ENCODE measurements around the gene EXT2.

EXT2 gene

DNA sequence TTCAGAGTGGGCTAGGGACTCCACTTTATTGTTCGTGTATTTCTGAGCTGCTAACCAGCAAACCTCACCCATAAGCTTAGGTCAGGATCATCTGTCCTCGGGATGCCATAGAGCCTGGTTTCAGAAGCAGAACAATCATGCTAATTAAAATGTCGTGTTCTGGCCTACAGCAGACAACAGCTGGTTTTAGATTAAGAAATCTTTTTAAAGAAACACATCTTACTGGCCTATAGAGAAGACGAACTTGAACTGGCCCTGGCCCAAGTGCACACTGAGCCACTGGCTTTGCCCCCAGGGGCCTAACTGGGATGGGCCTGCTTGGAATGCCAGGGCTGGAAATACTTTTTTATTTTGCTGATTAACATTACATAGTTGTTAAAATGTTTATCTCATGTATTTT, 151.2 kb downstream of the EXT2 start:
- Histone ChIP-seq H3K9ac (ENCODE audit: low read length) (no peak overlapping the region), H3K27me3 (replicated peaks; ENCODE audit: control insufficient read depth, insufficient read depth, low read length) (no peaks in the 10 kb centered on the region), H3K36me3 (ENCODE audit: control insufficient read depth, insufficient read depth, low read length, severe bottlenecking) (no peaks in the 10 kb centered on the region), H3K9me3 (ENCODE audit: control insufficient read depth, low read length) (no peaks in the 10 kb centered on the region), H3K4me3 (ENCODE audit: low read length) (no peak overlapping the region), H3K4me1 (ENCODE audit: control insufficient read depth, insufficient read depth, low read length) (peaks cover 57% of the 10 kb centered on the region)
- peak; percentile 90 for DNase-seq (ENCODE audit: low read depth)

DNA sequence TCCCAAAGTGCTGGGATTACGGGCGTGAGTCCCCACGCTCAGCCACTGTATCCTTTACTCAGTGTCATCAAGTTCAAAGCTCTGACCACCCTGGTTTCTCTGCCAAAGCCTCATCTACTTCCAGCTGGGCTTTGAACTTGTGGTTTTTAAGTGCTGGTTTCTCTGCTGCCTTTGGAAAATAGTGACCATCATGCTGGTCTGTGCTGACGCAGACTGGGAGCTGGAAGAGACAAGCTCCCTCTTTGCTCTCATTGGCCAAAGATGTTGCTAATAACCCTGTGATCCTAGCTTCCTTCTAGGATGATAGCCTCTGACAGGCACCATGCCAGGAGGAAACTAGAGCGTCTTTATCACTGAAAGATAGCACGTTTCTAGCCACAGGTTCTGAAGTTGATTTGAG, 152.0 kb downstream of the EXT2 start:
- H3K4me1 ChIP-seq (ENCODE audit: control insufficient read depth, insufficient read depth, low read length), result peaks cover 54% of the 10 kb centered on the region

DNA sequence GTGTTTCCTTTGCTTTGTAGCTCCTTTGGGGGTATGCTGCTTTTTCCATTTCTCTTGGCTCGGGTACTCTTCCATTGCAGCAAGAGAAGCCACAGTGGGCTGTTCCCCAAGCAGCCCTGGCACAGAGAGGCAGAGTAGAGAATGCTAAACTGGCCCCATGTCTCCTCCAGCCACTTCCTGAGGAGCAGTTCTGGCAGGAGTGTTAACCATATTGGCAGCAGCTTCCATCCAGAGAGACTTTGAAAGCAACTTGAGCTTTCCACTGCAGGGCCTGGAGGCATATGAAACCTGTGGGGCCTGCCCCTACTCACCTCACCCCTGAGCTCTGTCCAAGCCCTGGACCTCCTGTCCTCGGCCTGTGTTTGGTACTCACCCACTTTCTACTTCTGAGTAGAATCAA, 152.6 kb downstream of the EXT2 start:
- Histone ChIP-seq H3K36me3 (ENCODE audit: control insufficient read depth, insufficient read depth, low read length, severe bottlenecking) (no peaks in the 10 kb centered on the region), H3K9me3 (ENCODE audit: control insufficient read depth, low read length) (peaks cover 12% of the 10 kb centered on the region), H3K27me3 (replicated peaks; ENCODE audit: control insufficient read depth, insufficient read depth, low read length) (no peaks in the 10 kb centered on the region), H3K9ac (ENCODE audit: low read length) (no peak overlapping the region), H3K4me1 (ENCODE audit: control insufficient read depth, insufficient read depth, low read length) (peaks cover 48% of the 10 kb centered on the region), H3K4me3 (ENCODE audit: low read length) (no peak overlapping the region)
- DNase-seq (ENCODE audit: low read depth), result no peak

More for the DNA sequence above, 152.0 kb downstream of the EXT2 start:
- no peak for DNase-seq (ENCODE audit: low read depth)
- H3K4me3 ChIP-seq (ENCODE audit: low read length), result no peak overlapping the region
- no peak overlapping the region for H3K9ac ChIP-seq (ENCODE audit: low read length)
- no peaks in the 10 kb centered on the region for H3K27me3 ChIP-seq (replicated peaks; ENCODE audit: control insufficient read depth, insufficient read depth, low read length)
- H3K36me3 ChIP-seq (ENCODE audit: control insufficient read depth, insufficient read depth, low read length, severe bottlenecking), result no peaks in the 10 kb centered on the region
- H3K9me3 ChIP-seq (ENCODE audit: control insufficient read depth, low read length), result peaks cover 6% of the 10 kb centered on the region

DNA sequence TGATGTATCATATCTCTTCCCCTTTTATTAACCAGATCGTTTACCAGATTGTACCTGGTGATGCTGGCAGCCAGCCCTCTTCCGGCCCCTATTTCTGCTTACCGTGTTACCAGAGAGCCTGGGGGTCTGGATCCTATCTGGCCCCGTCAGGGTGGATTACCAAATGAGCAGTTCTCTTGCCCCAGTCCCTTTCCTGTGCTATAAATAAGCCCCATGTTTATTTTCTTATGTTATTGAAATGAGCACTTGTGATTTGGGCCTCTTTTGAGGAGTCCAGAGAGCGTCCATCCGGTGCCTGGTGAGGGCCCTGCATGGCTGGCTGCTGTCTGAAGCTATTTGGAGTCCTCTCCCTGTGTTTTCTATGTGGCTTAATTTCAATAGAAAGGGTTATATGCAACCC, 154.9 kb downstream of the EXT2 start:
- Histone ChIP-seq H3K9me3 (ENCODE audit: control insufficient read depth, low read length) (peaks cover 20% of the 10 kb centered on the region), H3K36me3 (ENCODE audit: control insufficient read depth, insufficient read depth, low read length, severe bottlenecking) (no peaks in the 10 kb centered on the region), H3K27me3 (replicated peaks; ENCODE audit: control insufficient read depth, insufficient read depth, low read length) (no peaks in the 10 kb centered on the region), H3K9ac (ENCODE audit: low read length) (no peak overlapping the region), H3K4me3 (ENCODE audit: low read length) (no peak overlapping the region), H3K4me1 (ENCODE audit: control insufficient read depth, insufficient read depth, low read length) (peaks cover 25% of the 10 kb centered on the region)
- no peak for DNase-seq (ENCODE audit: low read depth)

DNA sequence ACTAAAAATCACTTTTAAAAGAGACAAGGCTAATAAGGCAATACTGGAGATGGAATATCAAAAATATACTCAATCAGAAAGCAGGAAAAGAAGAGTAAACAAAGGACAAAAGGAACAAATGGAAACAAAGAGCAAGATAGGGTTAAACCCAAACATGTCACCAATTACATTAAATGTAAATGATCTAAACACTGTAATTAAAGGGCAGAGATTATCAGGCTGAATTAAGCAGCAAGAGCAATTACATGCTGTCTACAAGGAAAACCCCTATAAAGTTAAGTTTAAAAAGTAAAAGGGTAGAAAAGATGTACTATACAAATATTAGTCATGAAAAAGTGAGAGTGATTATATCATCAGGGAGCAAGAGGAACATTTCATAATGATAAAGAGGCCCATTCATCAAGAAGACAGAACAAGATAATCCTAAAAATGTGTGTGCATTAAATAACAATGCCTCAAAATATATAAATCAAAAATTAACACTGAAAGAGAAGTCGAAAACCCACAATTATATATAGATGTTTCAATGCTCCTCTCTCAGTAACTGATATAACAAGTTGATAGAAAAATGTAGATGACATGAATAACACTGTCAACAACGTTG, 157.6 kb downstream of the EXT2 start:
- H3K9me3 ChIP-seq (ENCODE audit: control insufficient read depth, low read length), result peaks cover 20% of the 10 kb centered on the region
- peaks cover 3% of the 10 kb centered on the region for H3K4me1 ChIP-seq (ENCODE audit: control insufficient read depth, insufficient read depth, low read length)
- no peak overlapping the region for H3K9ac ChIP-seq (ENCODE audit: low read length)
- peaks cover 2% of the 10 kb centered on the region for H3K27me3 ChIP-seq (replicated peaks; ENCODE audit: control insufficient read depth, insufficient read depth, low read length)
- no peaks in the 10 kb centered on the region for H3K36me3 ChIP-seq (ENCODE audit: control insufficient read depth, insufficient read depth, low read length, severe bottlenecking)
- no peak for DNase-seq (ENCODE audit: low read depth)
- H3K4me3 ChIP-seq (ENCODE audit: low read length), result peak overlapping the region; percentile 3

DNA sequence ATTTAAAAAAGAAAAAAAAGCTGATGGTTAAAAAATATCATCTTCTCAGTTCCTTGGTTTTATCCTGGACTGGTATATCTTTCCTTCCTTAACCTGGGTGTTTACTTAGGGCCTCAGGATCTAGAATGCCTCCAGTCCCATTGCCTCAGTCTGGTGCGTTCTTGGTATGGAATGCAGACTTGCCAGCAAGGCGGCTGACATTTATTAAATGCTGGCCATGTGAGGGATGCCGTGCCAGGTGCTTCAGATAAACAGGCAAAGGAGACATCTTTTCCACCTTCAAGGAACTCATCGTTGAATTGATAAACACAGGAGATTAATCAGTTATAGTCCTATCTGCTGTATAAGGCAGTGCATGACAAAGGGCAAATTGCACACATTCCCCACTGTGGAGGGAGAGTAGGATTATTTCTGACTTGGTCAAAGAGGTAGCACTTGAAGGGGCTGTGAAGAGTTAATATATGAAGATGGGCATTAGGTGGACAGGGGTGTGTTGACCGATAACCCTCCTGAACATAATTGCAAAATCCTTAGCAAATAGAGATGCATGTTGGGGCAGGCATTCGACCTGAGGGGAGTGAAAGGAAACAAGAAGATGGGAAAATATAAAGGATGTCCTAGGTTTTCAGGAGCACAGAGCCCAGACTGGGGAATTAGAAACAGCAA, 160.1 kb downstream of the EXT2 start:
- Histone ChIP-seq H3K9ac (ENCODE audit: low read length) (no peak overlapping the region), H3K4me1 (ENCODE audit: control insufficient read depth, insufficient read depth, low read length) (no peaks in the 10 kb centered on the region), H3K36me3 (ENCODE audit: control insufficient read depth, insufficient read depth, low read length, severe bottlenecking) (no peaks in the 10 kb centered on the region), H3K4me3 (ENCODE audit: low read length) (no peak overlapping the region), H3K27me3 (replicated peaks; ENCODE audit: control insufficient read depth, insufficient read depth, low read length) (peaks cover 2% of the 10 kb centered on the region), H3K9me3 (ENCODE audit: control insufficient read depth, low read length) (peaks cover 20% of the 10 kb centered on the region)
- no peak for DNase-seq (ENCODE audit: low read depth)

DNA sequence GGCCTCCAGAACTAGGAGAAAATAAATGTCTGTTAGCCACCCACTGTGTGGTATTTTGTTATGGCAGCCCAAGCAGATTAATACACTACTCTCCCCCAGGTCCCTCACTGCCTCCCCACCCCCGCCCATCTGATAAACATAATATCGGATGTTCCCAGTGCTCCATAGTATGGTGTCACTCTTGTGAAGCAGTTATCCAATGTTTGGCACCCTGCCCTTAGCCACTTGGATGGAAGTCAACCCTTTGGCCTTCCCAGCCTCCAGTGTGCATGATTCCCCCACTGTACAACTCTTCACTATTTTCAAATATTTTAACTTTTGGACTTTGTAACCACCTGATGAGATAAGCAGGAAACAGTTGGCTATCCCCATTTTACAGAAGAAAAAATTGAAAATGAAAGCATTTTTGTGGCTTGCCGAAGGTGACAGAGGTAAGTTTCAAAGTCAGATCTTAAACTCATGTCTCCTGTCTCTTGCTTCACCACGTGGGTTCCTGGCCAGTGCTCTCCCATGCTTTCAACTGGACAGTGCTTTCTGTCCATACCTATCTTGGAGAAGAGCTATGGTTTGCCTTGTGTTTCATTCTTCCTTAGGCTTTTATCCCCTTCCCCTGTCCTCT, 161.3 kb downstream of the EXT2 start:
- peaks cover 2% of the 10 kb centered on the region for H3K27me3 ChIP-seq (replicated peaks; ENCODE audit: control insufficient read depth, insufficient read depth, low read length)
- no peaks in the 10 kb centered on the region for H3K36me3 ChIP-seq (ENCODE audit: control insufficient read depth, insufficient read depth, low read length, severe bottlenecking)
- H3K9ac ChIP-seq (ENCODE audit: low read length), result no peak overlapping the region
- peaks cover 20% of the 10 kb centered on the region for H3K9me3 ChIP-seq (ENCODE audit: control insufficient read depth, low read length)
- no peak overlapping the region for H3K4me3 ChIP-seq (ENCODE audit: low read length)
- H3K4me1 ChIP-seq (ENCODE audit: control insufficient read depth, insufficient read depth, low read length), result no peaks in the 10 kb centered on the region
- DNase-seq (ENCODE audit: low read depth), result no peak

DNA sequence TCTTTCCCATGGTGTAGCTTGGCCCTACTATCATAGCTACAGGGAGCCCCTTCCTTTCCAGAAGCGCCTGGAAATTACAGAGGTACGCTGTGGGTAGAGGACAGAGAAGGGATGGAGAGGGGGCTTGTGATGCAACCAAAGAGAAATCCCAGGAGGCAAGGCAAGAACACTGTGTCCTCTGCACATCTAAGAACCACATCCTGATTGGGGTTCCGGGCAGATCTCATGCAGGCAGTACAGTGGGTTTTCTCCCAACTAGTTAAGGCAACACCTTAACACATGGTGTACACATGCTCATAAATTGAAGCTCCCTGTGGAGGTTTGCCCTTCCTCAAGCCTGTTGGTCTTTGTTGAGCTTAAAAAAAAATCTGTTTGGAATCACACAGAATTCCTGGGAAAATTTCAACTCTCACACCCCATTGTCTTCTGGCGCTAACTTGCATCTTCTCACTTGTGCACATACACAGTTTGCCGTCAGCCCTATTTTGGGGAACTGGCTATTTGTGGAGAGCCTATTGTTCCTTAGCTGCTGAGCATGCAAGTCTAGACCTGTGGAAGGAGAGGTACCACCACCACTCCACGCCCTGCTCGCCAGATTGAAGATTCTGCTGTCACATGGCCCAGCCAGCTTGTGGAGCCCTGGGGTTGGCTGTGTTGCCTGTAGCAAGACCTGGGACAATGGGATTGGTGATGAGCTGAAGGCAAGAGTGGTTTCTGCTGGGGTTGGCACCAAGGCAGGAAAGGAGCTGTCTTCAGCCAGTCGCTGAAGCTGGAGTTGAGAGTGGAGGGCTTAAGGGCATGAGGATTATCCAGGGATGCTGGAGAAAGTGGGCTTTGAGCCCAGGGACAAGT, 162.1 kb downstream of the EXT2 start:
- Histone ChIP-seq H3K27me3 (replicated peaks; ENCODE audit: control insufficient read depth, insufficient read depth, low read length) (peaks cover 2% of the 10 kb centered on the region), H3K4me1 (ENCODE audit: control insufficient read depth, insufficient read depth, low read length) (no peaks in the 10 kb centered on the region), H3K4me3 (ENCODE audit: low read length) (no peak overlapping the region), H3K9me3 (ENCODE audit: control insufficient read depth, low read length) (peaks cover 13% of the 10 kb centered on the region), H3K36me3 (ENCODE audit: control insufficient read depth, insufficient read depth, low read length, severe bottlenecking) (no peaks in the 10 kb centered on the region), H3K9ac (ENCODE audit: low read length) (no peak overlapping the region)
- no peak for DNase-seq (ENCODE audit: low read depth)

DNA sequence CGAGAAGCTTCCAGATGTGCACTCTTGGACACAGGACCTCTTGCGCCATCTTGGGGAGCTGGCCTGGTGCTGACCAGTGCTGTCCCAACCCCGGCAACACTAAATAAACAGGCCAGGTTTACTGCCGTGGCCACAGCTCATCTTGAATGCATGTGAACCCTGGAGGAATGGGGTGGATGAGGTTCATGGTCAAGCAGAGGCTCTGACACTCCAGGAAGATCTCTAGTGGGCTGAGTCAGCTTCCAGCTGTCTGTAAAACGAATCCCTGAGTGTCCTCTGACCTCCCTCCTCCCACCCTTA, 162.7 kb downstream of the EXT2 start:
- DNase-seq (ENCODE audit: low read depth), result peak; percentile 22
- peaks cover 8% of the 10 kb centered on the region for H3K9me3 ChIP-seq (ENCODE audit: control insufficient read depth, low read length)
- H3K27me3 ChIP-seq (replicated peaks; ENCODE audit: control insufficient read depth, insufficient read depth, low read length), result peaks cover 2% of the 10 kb centered on the region
- no peak overlapping the region for H3K4me3 ChIP-seq (ENCODE audit: low read length)
- no peaks in the 10 kb centered on the region for H3K4me1 ChIP-seq (ENCODE audit: control insufficient read depth, insufficient read depth, low read length)
- H3K9ac ChIP-seq (ENCODE audit: low read length), result no peak overlapping the region
- H3K36me3 ChIP-seq (ENCODE audit: control insufficient read depth, insufficient read depth, low read length, severe bottlenecking), result no peaks in the 10 kb centered on the region

DNA sequence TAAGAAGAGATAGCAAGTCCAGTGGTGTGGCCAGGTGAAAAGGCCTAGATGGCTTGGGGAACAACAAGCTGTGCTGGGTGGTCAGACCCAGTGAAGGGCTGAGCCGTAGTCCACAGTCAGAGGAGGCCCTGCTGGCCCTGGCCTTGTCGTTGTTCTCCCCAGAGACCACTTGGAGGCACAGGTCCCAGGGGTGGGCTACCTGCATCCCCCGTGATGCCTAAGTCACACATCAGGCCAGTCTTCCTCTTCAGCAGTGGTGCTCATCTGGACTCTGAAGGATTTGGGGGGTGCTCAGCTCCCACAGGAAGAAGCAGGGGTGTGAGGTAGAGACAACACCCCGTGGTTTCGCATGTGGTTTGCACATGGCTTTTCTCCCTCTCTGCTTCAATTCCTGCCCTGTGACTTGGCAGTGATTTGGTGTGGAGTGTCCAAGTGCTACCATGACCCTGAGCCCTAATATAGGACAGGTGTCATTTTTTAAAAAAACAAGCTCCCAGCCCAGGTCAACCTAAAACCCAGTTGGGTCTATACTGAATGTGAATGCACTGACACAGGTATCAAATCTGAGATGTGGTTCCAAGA, 163.5 kb downstream of the EXT2 start:
- Histone ChIP-seq H3K36me3 (ENCODE audit: control insufficient read depth, insufficient read depth, low read length, severe bottlenecking) (no peaks in the 10 kb centered on the region), H3K9ac (ENCODE audit: low read length) (no peak overlapping the region), H3K4me1 (ENCODE audit: control insufficient read depth, insufficient read depth, low read length) (no peaks in the 10 kb centered on the region), H3K4me3 (ENCODE audit: low read length) (no peak overlapping the region), H3K9me3 (ENCODE audit: control insufficient read depth, low read length) (no peaks in the 10 kb centered on the region), H3K27me3 (replicated peaks; ENCODE audit: control insufficient read depth, insufficient read depth, low read length) (peaks cover 2% of the 10 kb centered on the region)
- no peak for DNase-seq (ENCODE audit: low read depth)

DNA sequence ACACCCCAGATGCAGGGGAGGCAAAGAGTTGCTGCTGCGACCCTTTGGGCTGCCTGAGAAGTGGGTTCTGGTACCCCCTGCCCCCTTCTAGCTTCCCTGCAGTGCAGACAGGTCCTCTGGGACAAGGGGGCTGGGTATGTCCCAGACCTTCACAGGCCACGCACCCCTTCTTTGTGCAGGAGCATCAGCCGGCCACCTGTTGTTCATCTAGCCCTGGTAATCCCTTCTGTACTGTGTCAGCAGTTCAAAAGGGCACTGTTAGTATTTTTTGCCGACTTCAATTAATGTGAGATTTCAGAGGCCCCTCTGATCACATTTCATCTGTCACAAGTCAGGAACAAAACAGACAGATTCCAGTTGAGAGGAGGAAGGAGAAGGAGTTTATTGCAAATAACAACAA, 164.6 kb downstream of the EXT2 start:
- DNase-seq (ENCODE audit: low read depth), result no peak
- no peaks in the 10 kb centered on the region for H3K9me3 ChIP-seq (ENCODE audit: control insufficient read depth, low read length)
- H3K4me1 ChIP-seq (ENCODE audit: control insufficient read depth, insufficient read depth, low read length), result no peaks in the 10 kb centered on the region
- H3K36me3 ChIP-seq (ENCODE audit: control insufficient read depth, insufficient read depth, low read length, severe bottlenecking), result no peaks in the 10 kb centered on the region
- peaks cover 2% of the 10 kb centered on the region for H3K27me3 ChIP-seq (replicated peaks; ENCODE audit: control insufficient read depth, insufficient read depth, low read length)
- no peak overlapping the region for H3K4me3 ChIP-seq (ENCODE audit: low read length)
- H3K9ac ChIP-seq (ENCODE audit: low read length), result no peak overlapping the region
